HEK293T (cell line): ENCODE measurements around the gene RNF175.

Experiments
- CTCF ChIA-PET: fragments of 350-600 bp; formaldehyde crosslinking; extraction: SDS; loops from one replicate; lab custom pipeline; 2021; ENCODE audit warnings: antibody characterized with exemption, inconsistent platforms; lab: Yijun Ruan, JAX
- POLR2A ChIA-PET: fragments of 350-600 bp; formaldehyde crosslinking; extraction: SDS; loops from one replicate; lab custom pipeline; 2020; ENCODE audit warnings: antibody characterized with exemption, inconsistent platforms; lab: Yijun Ruan, JAX
- DNase-seq: peaks from one replicate; pipeline ENCODE4 v3.0.0; 2012; ENCODE audit warnings: mixed read lengths; ENCODE audit errors: extremely low spot score
- ARNT ChIP-seq: fragments of 450-650 bp; IDR thresholded peaks from 2 replicates; pipeline ENCODE4 v1.6.1; 2017; ENCODE audit warnings: mild to moderate bottlenecking
- BHLHE40 ChIP-seq: fragments of 450-650 bp; IDR thresholded peaks from 2 replicates; pipeline ENCODE4 v1.6.1; 2016; ENCODE audit warnings: mild to moderate bottlenecking, moderate library complexity, borderline replicate concordance
- CTBP1 ChIP-seq: fragments of 450-650 bp; IDR thresholded peaks from 2 replicates; pipeline ENCODE4 v1.6.1; 2016; ENCODE audit warnings: borderline replicate concordance
- ELF4 ChIP-seq: fragments of 450-650 bp; IDR thresholded peaks from 2 replicates; pipeline ENCODE4 v1.6.1; 2017; ENCODE audit warnings: antibody characterized with exemption
- FOXA1 ChIP-seq: fragments of 450-650 bp; IDR thresholded peaks from 2 replicates; pipeline ENCODE4 v1.6.1; 2016; ENCODE audit warnings: mild to moderate bottlenecking
- FOXK2 ChIP-seq: fragments of 450-650 bp; IDR thresholded peaks from 2 replicates; pipeline ENCODE4 v1.6.1; 2016; ENCODE audit warnings: mild to moderate bottlenecking
- FOXM1 ChIP-seq: fragments of 450-650 bp; IDR thresholded peaks from 2 replicates; pipeline ENCODE4 v1.6.1; 2017; ENCODE audit warnings: mild to moderate bottlenecking, borderline replicate concordance
- HDGF ChIP-seq: fragments of 450-650 bp; IDR thresholded peaks from 2 replicates; pipeline ENCODE4 v1.6.1; 2017; ENCODE audit warnings: antibody characterized with exemption, borderline replicate concordance
- L3MBTL2 ChIP-seq: fragments of 450-650 bp; conservative IDR thresholded peaks from 2 replicates; pipeline ENCODE4 v1.6.1; 2016; ENCODE audit warnings: mild to moderate bottlenecking
- LEF1 ChIP-seq: fragments of 450-650 bp; IDR thresholded peaks from 2 replicates; pipeline ENCODE4 v1.6.1; 2017; ENCODE audit warnings: mild to moderate bottlenecking, borderline replicate concordance
- NFRKB ChIP-seq: fragments of 450-650 bp; IDR thresholded peaks from 2 replicates; pipeline ENCODE4 v1.6.1; 2016; ENCODE audit warnings: mild to moderate bottlenecking, moderate library complexity
- SP1 ChIP-seq: fragments of 450-650 bp; IDR thresholded peaks from 2 replicates; pipeline ENCODE4 v1.6.1; 2017
- SUZ12 ChIP-seq: fragments of 450-650 bp; IDR thresholded peaks from 2 replicates; pipeline ENCODE4 v1.6.1; 2016; ENCODE audit warnings: mild to moderate bottlenecking
- TARDBP ChIP-seq: fragments of 450-650 bp; IDR thresholded peaks from 2 replicates; pipeline ENCODE4 v1.6.1; 2016
- ZNF384 ChIP-seq: fragments of 450-650 bp; IDR thresholded peaks from 2 replicates; pipeline ENCODE4 v1.6.1; 2016
- TF ChIP-seq, protein P1 (sequence below): fragments of 450-650 bp; IDR thresholded peaks from 2 replicates; pipeline ENCODE4 v1.6.1; 2016

The RNF175 gene

GRCh38 chr4:153780221-153780620 lies 20.4 kb upstream of the RNF175 start:
- ChIA-PET POLR2A (no interaction called here), CTCF (interaction anchor here (0.7 kb wide), 1 partner anchor 170 kb away, joined by 3 read pairs; no protein-coding TSS in a partner anchor)
- TF ChIP-seq L3MBTL2 = no peak
- no peak for TF ChIP-seq FOXA1
- no peak for TF ChIP-seq BHLHE40
- no peak for TF ChIP-seq CTBP1
- TF ChIP-seq FOXK2 = no peak
- TF ChIP-seq FOXM1 = no peak
- TF ChIP-seq SP1 = no peak
- TF ChIP-seq TARDBP = no peak
- TF ChIP-seq HDGF = no peak
- no peak for TF ChIP-seq ZNF384
- TF ChIP-seq NFRKB = no peak
- no peak for TF ChIP-seq ELF4
- no peak for TF ChIP-seq SUZ12
- no peak for TF ChIP-seq LEF1
- no peak for TF ChIP-seq ARNT
- TF ChIP-seq, protein P1, sequence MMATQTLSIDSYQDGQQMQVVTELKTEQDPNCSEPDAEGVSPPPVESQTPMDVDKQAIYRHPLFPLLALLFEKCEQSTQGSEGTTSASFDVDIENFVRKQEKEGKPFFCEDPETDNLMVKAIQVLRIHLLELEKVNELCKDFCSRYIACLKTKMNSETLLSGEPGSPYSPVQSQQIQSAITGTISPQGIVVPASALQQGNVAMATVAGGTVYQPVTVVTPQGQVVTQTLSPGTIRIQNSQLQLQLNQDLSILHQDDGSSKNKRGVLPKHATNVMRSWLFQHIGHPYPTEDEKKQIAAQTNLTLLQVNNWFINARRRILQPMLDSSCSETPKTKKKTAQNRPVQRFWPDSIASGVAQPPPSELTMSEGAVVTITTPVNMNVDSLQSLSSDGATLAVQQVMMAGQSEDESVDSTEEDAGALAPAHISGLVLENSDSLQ = no peak
- DNase-seq = no peak

- TF ChIP-seq ZNF384 = no peak
- TF ChIP-seq HDGF = no peak
- TF ChIP-seq ELF4 = no peak
- no peak for TF ChIP-seq CTBP1
- TF ChIP-seq LEF1 = no peak
- TF ChIP-seq NFRKB = no peak
- CTCF ChIA-PET = no interaction called here
- DNase-seq = no peak
- POLR2A ChIA-PET = no interaction called here
Observed at GRCh38 chr4:153778383-153778782, 18.6 kb upstream of the RNF175 start.

DNA sequence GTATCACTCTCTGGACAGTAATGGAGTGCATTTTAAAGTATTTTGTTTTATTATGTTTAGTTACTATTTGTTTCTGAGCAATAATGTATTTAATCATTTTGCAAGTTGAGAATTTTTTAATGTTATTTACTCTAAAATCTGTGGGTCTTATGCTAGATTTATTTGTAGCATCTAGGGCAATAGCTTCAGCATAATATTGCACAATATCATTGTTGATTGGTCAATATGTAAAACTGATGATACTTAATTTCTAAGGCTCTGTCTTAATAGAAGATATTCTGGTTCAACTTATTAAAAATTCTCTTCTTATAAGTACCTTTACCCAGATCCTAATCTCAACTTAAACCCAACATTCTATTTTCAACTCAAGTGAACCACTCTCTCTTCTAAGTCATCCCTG lies 17.6 kb upstream of the RNF175 start:
- DNase-seq = no peak
- ChIA-PET CTCF (interaction anchor here (1.5 kb wide), 1 partner anchor 9 kb away, joined by 4 read pairs; no protein-coding TSS in a partner anchor), POLR2A (no interaction called here)
- TF ChIP-seq ZNF384 = no peak
- TF ChIP-seq, protein P1 = no peak
- TF ChIP-seq SUZ12 = no peak
- no peak for TF ChIP-seq ARNT
- TF ChIP-seq LEF1 = no peak
- no peak for TF ChIP-seq FOXM1
- no peak for TF ChIP-seq ELF4
- TF ChIP-seq CTBP1 = no peak
- no peak for TF ChIP-seq NFRKB

DNA sequence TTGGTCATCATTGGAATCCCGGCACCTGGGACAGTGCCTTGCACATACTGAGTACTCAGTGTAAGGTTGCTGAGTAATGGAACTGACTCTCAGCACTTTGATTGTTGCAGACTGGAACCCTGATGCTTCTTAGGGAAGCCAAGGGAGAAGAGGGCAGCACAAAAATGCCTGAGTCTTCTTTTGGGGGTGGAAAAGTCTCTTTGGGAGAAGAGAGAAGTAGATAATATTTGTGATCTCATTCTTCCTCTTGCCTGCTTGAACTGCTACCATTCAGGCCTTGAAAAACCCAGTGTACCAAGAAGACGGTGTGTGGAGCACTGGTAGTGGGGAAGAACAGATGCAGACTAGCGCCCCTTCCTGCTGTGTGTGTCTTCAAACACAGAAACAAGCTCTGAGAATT lies 16.8 kb upstream of the RNF175 start:
- DNase-seq = no peak
- POLR2A ChIA-PET = no interaction called here
- TF ChIP-seq L3MBTL2 (no peak), ZNF384 (no peak), LEF1 (no peak), NFRKB (no peak), FOXA1 (no peak), CTBP1 (no peak), FOXM1 (no peak), BHLHE40 (no peak), ELF4 (no peak), HDGF (no peak), SUZ12 (no peak), TARDBP (no peak), ARNT (no peak), FOXK2 (no peak), SP1 (no peak)
- TF ChIP-seq, protein P1 = no peak
- CTCF ChIA-PET = interaction anchor here (1.5 kb wide), 1 partner anchor 9 kb away, joined by 4 read pairs; no protein-coding TSS in a partner anchor

GRCh38 chr4:153773236-153773690 lies 13.4 kb upstream of the RNF175 start:
- no peak for TF ChIP-seq FOXK2
- TF ChIP-seq LEF1 = no peak
- no peak for TF ChIP-seq SP1
- ChIA-PET POLR2A (no interaction called here), CTCF (no interaction called here)
- no peak for DNase-seq

DNA sequence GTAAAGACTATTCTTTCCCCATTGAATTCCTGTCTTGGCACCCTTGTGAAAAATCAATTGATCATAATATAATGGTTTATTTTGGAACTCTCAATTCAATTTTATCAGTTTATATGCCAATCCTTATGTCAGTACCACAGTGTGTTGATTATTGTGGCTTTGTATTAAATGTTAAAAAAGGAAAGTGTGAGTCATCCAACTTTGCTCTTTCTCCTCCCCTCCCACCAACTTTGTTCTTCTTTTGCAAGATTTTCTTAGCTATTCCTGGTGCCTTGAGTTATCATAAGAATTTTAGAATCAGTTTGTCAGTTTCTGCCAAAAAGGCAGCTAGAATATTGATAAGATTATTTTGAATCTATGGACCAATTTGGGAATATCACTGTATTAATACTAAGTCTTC lies 11.2 kb upstream of the RNF175 start:
- no peak for DNase-seq
- ChIA-PET CTCF (no interaction called here), POLR2A (no interaction called here)
- TF ChIP-seq LEF1 (no peak), TARDBP (no peak)

- ChIA-PET CTCF (no interaction called here), POLR2A (no interaction called here)
- no peak for DNase-seq
- TF ChIP-seq SUZ12 (no peak), TARDBP (no peak), LEF1 (no peak), ELF4 (no peak), NFRKB (no peak), FOXK2 (no peak), FOXA1 (no peak), BHLHE40 (no peak), L3MBTL2 (no peak), CTBP1 (no peak), FOXM1 (no peak), HDGF (no peak), SP1 (no peak), ARNT (no peak), ZNF384 (no peak)
- TF ChIP-seq, protein P1 = no peak
Observed at GRCh38 chr4:153766758-153767157, 6.9 kb upstream of the RNF175 start.
